NB4 (cell line): ENCODE measurements around the gene MYZAP.

ENCODE experiments used
- CTCF ChIP-seq: IDR thresholded peaks from one replicate; pipeline ENCODE4 v1.5.1; 2012; ENCODE audit warnings: low read depth, low read length
- MYC ChIP-seq: IDR thresholded peaks from 2 replicates; pipeline ENCODE4 v1.6.1; 2011; ENCODE audit warnings: low read depth, low read length
- POLR2A ChIP-seq: IDR thresholded peaks from 2 replicates; pipeline ENCODE4 v1.6.1; 2011; ENCODE audit warnings: mild to moderate bottlenecking; ENCODE audit not compliant: insufficient read length; ENCODE audit errors: extremely low read depth

GRCh38 chr15:57705746-57706404 is 114.2 kb downstream of the MYZAP start:
- TF ChIP-seq CTCF: no peak
- TF ChIP-seq POLR2A: no peak
- no peak for TF ChIP-seq MYC
